Islet of Langerhans (tissue), 1 donor: Measurements from ENCODE around the gene COL5A3.
"Not testable (repeated sequence)": the region's sequence is repeated elsewhere in the genome, so short reads cannot be mapped to it uniquely, and the experiment has no call there.

Experiments
- FAIRE-seq: peaks from one replicate; lab custom pipeline; 2011; peaks lifted over from hg19 to GRCh38; lab: Jason Lieb, UNC

Gene COL5A3

DNA sequence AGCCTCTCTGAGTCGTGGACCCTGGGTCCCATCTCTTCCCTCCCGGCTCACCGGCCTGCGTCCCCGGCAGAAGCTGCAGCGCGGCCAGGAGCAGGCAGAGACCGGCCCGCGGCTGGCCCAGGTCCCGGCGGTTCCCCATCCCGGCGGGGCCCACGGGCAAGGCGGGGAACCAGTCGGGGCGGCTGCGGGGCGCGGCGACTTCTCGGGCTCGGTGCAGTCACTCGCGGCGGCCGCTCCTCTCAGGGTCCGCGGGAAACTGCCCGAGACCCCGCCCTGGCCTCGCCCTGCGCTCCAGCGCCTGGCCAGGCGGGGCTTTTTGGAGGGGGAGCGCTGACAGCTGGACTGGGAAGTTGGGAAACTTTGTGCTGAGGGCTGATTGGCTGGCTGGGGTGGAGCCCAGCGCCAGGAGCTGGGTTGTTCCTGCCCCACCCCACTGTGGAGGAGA lies at the start of gene COL5A3:
Gene COL5A3, minus strand, starts transcription at position 258 of the 445 bp plus-strand sequence. Its CDS starts 119 bp downstream, at position 139.
- no peak for FAIRE-seq

DNA sequence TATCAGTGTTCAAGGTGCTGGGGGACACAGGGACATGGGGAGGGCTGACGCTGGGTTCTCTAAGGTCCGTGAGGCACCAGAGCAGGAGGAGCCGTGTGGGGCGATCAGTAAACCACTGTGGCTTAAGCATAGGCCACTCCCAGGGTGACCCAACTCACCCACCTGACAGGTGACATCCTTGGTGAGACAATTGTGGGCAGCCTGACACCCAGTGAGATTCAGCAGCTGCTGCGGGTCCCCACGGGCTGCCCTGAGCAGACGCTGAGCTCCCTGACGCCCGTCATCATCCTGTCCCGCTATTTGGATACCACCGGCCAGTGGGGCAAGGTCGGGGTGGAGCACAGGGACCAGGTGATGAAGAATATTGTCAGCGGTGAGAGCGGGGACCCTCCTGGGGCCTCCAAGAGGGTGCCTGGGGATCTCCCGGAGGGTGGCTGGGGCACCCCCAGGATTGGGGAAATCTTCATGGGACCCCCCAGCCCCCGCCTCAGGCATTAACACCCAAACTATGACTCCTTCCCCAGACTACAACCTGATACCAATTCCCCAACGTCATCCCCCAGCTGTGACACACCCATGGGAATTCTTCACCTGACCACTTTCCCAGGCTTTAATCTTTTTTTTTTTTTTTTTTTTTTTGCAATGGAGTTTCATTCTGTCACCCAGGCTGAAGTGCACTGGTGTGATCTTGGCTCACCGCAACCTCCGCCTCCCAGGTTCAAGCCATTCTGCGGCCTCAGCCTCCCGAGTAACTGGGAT lies 42.5 kb upstream of the COL5A3 start:
- FAIRE-seq, result no peak

DNA sequence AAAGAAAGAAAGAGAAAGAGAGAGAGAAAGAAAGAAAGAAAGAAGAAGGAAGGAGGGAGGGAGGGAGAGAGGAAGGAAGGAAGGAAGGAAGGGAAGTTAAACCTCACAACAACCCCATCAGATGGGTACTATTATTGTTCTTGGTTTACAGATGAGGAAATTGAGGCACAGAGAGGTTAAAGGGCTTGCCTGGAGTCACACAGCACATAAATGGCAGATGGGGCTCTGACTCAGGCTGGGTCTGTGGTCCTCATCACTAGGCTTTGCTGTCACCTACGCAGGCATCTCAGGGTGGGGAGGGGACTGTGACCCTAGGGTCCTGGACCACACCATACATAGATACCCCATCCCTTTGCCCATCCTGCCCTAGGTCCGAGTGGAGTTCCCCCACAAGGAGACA lies 39.3 kb upstream of the COL5A3 start:
- no peak for FAIRE-seq

DNA sequence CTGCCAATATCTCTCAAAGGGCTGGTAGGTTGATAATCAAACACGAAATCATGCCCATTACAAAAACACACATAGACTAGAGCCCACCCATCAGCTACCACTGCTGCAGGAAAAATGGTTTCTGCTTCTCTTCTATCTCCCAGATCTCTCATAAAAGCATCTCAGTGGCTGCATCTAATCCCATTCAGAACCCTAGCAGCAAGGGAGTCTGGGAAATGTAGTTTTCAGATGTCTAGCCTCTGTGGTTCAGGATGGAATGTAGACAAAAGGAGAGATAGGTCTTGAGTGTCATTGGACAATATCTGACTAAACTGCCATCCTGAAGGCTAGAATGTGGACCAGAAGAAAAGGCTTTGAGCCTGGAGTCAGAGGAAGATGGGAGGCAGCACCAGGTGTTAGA lies 35.1 kb upstream of the COL5A3 start:
- FAIRE-seq, result no peak

DNA sequence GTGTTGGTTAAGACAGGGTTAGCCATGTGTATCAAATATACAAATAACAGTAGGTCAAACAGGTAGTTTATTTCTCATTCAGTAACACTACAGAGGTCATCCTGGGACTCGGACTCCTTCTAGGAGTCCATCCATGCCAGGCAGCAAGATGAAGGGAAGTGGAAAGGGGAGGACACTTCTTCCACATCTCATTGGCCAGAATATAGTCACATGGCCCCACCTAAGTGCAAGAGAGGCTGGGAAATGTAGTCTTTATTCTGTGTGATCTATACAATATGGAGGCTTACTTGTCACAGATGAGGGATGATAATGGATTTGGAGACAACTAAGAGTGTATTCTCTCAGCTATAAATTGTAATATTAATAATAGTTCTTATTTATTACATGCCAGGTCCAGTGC lies 34.1 kb upstream of the COL5A3 start:
- no peak for FAIRE-seq

DNA sequence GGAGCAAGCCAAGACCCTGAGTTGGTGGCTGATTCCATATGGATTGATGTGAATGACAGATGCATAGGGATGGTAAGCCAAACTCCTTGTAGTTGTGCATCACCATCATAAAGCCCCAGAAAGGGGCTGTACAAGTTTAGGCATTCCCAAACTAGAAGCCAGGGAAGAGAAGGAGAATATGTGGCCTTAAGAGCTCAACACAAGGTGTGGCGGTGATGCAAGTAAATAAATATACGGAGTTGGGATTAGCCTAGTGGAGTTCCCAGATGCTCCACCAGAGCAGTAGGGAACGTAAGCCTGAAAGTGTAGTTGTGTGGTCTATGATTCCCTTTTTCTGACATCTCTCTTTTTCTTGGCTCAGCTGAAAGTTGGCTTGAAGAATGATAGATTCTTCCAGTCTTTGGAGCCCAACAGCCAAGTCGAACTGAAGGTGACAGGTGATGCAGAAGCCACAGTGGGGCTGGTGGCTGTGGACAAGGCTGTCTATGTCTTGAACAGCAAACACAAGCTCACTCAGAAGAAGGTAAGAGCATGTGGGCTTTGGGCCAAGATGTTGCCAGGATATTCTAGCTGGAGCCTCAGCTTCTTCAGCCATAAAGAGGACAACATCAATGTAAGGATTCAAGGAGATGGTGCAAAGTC lies 33.1 kb upstream of the COL5A3 start:
- FAIRE-seq, result no peak

DNA sequence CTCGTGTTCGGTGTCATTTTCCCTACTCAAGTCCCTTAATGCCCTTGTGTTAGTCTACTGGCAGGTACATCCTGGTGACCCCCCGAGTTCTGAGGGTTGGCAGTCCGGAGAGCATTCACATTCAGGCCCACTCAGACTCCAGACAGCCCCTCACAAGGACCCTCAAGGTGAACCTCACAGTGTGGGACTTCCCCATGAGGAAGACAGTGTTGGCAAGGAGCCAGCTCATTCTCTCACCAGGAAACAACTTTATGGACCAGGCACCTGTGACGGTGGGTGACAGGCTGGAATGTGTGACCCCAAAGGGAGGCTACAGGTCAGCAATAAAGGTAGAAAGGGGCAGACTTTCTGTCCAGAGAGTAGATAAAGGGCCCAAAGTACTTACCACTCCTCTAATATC lies 27.5 kb upstream of the COL5A3 start:
- FAIRE-seq, result no peak

DNA sequence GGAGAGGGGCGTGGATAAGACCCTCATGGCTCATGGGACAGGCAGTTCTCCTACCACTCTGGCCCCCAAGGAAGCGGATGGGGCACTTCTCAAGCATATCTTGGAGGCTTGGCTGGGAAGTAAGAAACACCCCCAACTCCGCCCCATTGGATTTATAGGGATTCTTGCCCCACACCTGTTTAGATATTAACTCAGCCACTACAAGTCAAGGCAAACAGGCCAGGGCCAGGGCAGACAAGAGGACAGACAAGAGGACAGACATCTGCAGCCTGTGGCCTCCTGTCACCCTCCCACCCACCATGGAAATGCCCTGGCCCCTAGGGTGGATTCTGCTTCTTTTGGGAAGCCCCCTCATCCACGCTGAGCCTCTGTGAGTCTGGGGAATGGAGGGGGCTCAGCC lies 27.1 kb upstream of the COL5A3 start:
- no peak for FAIRE-seq

DNA sequence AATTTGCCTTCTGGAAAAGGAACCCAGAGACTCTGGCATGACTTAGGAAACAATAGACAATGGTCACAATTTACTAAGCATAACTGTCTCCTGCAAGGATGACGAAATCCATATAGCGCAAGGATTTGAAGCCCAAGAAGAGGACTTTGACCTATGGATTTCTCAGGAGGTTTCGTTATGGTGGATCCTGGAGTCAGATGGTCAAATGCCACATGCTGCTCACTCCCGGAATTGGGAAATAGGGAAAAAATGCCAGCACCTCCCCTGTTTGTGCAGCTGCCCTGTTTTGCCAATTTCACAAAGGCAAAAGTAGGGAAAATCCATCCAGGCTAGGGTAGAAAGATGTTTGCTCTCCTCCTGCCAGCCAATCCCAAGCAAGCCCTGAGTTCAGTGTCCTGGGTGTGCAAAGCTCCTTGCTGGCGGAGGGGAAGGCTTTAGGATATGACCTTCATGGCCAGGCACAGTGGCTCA lies 26.3 kb upstream of the COL5A3 start:
- no peak for FAIRE-seq

DNA sequence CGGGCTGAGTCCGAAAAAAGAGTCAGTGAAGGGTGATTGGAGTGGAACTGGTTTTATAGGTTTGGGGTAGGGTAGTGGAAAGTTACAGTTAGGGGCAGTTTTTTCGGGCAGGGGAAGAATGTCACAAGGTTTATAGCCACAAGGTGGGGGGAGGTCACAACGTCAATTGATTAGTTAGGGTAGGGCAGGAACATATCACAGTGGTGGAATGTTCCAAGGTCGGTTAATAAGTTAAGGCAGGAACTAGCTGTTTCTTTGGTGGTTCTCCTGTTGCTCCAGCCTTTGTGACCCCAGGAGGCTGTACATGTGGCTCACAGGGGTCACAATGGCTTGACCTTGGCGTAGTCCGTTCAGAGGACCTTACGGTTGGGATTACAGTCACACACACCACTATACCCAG lies 23.3 kb upstream of the COL5A3 start:
- no peak for FAIRE-seq

DNA sequence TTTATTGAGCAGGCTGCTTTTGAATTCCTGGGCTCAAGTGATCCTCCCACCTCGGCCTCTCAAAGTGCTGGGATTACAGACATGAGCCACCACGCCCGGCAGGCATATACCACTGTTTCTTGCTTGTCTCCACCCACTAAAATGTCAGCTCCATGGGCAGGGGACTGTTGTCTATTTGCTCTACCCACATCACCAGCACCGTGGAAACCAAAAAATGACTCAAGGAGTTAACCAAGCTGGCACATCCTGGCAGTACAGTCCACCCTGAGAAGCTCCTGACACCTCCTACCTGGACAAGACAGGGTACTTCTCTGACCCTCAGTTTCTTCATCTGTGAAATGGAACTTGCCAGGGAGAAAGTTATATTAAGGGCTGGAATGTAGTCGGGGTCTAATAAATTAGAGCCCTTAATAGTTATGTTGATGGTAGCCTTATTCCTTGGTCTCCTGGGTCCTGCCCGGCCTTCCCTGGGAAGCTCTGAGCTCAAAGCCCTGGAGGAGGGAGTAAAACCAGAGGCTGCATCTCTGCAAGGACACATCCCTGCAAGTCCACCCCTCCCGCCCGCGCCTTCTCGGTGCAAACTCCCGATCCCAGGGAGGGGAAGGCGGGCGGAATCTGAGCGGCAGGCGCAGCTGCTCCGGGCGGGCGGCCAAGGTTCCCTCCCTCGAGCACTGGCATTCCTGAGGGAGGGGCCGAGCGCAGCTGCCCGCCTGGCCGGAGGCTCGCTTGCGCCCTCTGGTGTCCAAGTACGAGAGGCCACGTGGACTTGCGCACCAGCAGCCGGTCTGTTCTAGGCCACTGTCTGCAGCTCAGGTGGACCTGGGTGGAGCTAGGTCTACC lies 17.1 kb upstream of the COL5A3 start:
- no peak for FAIRE-seq

DNA sequence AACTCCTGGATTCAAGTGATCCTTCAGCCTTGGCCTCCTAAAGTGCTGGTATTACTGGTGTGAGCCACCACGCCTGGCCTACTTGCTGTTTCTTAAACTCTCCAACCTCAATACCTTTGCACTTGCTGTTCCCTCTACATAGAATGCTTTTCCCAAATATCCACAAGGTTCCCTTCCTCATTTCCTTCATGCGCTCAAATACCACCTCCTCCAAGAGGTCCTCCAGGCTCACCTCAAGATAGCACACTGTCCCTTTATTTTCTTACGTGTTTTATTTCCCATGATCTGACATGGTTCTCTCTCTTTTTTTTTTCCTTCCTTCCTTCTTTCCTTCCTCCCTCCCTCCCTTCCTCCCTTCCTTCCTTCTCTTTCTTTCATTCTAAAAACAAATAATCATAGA lies 16.4 kb upstream of the COL5A3 start:
- FAIRE-seq, result no peak

DNA sequence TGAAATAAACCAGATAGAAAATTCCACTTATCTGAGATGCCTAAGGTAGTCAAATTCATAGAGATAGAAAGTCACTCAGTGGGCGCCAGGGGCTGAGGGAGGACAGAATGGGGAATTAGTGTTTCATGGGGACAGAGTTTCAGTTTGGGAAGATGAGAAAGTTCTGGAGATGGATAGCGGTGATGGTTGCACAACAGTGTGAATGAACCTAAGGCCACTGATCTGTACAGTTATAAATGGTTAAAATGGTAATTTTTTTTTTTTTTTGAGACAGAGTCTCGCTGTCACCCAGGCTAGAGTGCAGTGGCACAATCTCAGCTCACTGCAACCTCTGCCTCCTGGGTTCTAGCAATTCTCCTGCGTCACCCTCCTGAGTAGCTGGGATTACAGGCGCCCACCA lies 12.8 kb upstream of the COL5A3 start:
- FAIRE-seq, result not testable (repeated sequence)

DNA sequence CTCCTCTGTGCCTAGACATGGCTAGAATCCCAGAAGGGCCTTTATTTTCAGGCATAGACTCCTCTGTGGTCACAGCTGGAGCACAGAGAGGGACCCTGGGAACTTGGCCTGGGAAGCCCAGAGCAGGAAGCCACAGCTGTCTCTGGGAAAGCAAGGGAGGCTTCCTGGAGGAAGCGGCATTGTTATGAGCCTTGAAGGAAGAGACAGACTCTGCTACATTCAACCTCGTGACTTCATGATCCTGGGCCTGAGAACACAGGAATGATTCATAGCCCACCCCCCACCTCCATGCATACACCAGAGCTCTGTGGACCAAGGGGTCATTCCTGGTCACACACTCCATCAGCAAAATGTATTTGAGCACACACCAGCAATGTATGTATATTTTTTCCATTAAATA lies 11.6 kb upstream of the COL5A3 start:
- no peak for FAIRE-seq

DNA sequence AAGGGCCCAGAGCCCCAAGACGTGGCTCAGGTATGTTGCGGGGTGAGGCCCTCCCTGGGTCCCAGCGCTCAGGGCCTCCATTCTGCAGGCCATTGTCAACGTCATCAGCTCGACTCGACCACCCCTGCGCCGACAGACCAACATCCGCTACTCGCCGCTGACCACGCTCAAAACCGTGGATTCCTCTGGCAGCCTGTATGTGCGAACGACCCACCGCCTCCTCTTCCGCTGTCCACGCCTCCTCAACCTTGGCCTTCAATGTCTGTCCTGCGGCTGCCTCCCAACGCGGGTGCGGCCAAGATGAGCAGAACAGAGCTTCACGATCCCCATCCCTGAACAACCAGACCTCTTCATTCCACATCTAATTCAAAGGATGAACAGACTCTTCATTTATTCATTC lies 11.1 kb upstream of the COL5A3 start:
- FAIRE-seq, result no peak

DNA sequence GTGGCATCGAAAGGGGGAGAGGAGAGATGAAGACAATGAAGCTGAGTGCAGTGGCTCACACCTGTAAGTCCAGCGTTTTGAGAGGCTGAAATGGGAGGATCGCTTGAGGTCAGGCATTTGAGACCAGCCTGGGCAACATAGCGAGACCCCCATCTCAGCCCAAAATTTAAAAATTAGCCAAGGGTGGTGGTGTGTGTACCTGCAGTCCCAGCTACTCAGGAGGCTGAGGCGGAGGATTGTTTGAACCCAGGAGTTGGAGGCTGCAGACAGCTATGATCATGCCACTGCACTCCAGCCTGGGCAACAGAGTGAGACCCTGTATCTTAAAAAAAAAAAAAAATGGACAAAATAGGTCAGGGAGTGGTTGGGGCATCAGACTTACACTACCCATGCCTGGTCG lies 10.5 kb upstream of the COL5A3 start:
- no peak for FAIRE-seq

DNA sequence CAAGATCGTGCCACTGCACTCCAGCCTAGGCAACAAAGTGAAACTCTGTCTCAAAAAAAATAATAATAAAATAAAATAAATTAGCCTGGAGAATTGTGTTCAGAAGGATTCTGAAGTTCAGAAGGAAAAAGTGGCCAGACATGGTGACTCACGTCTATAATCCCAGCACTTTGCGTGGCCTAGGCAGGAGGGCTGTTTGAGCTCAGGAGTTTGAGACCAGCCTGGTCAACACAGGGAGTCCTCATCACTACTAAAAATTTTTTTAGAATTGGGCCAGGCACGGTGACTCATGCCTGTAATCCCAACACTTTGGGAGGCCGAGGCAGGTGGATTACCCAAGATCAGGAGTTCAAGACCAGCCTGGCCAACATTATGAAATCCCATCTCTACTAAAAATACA lies 8.9 kb upstream of the COL5A3 start:
- no peak for FAIRE-seq

DNA sequence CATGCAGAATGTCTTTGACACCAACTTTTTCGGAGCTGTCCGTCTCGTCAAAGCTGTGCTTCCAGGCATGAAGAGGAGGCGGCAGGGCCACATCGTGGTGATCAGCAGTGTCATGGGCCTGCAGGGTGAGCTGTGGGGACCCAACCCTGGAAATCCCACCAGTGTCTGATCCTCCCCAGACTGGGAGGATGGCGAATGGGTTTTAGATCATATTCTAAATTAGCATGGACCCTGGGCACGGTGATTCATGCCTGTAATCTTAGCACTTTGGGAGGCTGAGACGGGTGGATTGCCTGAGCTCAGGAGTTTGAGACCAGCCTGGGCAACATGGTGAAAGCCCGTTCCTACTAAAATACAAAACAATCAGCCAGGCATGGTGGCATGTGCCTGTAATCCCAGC lies 8.5 kb upstream of the COL5A3 start:
- no peak for FAIRE-seq

DNA sequence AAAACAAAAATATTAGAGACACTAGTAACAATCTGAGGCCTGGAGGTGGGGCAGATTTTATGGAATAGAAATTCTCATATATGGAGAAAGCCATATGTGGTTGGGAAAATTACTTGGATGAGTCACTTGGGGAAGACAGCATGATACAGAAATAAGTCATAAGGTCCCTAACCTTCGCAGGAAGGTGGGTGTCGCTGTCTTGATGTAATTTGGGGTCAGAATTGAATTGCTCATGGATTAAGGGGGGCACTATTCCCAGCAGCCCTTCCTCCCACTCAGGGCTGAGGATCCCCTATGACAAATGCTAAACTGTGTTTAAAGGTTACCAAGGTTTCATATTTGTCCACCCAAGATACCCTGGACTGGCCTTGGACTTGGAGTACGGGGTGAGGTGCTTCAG lies 8.0 kb upstream of the COL5A3 start:
- FAIRE-seq, result no peak

DNA sequence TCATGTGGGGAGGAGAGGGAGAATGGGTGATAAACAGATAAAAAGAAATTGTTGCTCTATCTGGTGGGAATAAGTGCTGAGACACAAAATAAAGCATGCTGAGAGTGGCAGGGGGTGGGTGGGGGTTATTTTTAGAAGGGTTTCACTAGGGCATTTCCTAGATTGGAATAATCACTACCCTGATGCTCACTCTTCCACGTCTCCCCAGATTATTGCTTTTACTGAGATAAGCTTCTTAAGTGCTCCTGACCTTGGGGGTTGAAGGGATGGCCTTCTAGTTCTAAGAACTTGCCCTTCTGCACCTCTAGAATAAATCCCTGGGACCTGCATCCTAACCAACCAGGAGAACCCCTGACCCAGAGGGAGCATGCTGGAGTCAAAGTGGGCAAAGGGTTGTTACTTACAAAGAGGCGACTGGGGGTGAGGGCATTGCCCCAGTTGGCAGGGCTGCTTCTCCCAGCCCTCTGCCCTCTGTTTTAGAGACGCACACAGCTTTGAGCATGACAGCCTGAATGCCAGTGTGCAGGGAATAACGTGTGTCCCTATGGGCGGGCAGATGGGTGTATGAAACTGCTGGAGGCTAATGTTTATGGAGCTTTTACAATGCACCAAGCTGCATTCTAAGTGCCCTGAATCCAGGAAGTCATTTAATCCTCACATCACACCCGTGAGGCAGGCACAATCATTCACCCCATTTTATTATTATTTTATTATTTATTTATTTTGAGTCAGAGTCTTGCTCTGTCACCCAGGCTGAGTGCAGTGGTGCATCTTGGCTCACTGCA lies 3.7 kb upstream of the COL5A3 start:
- FAIRE-seq, result no peak

DNA sequence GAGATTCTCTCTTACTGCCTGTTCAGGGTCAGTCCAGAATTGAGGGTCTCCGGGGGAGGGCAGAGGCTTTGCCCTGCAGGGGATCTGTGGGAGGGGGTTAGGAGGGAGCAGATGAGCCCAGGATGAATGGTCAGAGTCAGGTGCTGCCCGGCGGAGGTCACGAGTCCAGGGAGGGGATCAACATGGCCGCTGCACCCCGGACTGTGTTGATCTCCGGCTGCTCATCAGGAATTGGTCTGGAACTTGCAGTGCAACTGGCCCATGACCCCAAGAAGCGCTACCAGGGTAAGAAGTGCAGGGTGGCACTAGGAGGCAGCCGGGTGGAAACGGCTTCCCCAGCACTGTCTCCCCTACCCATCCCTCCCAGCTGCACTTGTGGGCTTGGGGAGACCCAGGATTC lies 3.0 kb upstream of the COL5A3 start, which contains the start of gene RDH8:
Gene RDH8, plus strand, starts transcription at position 168 of the 400 bp plus-strand sequence. Its CDS starts 15 bp downstream, at position 183.
- no peak for FAIRE-seq

DNA sequence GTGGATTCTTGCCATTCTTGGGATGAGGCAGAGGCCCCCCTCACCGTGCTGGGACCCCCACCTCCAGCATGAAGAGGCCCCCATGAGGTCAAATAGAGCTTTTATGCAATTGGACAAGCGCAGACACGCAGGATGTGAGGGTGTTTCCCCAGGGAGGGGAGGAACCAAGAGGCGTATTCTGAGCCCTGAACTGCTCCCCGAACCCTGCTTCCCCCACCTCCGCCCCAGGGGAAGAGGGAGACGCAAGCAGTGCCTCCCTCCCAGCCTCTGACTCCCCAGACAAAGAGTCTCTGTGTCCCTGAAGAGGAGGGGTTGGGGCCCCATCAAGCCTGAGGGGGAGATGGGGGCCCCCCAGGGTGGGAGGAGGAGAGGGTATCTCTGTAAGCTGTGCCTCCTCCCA lies 1.7 kb upstream of the COL5A3 start:
- no peak for FAIRE-seq
